ENCODE measurements around the gene CPSF4.

DNA sequence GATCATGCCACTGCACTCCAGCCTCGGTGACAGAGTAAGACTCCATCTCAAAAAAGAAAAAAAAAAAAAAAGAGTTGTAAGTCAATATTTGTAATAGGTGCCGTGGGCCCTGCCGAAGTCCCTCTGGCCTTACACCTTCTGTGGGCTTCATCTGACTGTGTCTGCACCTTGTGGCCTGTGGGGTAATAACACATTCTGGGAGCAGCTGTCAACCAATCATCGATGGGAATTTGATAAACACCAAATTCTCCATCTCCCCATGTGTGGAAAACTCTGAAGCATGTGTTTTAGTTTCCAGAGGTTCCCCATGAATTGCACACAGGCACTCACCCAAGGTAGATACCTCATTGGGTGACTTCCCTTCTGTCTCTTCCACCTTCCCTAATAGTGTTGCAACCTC, 50.5 kb downstream of the CPSF4 start:
- TF ChIP-seq, protein P1, sequence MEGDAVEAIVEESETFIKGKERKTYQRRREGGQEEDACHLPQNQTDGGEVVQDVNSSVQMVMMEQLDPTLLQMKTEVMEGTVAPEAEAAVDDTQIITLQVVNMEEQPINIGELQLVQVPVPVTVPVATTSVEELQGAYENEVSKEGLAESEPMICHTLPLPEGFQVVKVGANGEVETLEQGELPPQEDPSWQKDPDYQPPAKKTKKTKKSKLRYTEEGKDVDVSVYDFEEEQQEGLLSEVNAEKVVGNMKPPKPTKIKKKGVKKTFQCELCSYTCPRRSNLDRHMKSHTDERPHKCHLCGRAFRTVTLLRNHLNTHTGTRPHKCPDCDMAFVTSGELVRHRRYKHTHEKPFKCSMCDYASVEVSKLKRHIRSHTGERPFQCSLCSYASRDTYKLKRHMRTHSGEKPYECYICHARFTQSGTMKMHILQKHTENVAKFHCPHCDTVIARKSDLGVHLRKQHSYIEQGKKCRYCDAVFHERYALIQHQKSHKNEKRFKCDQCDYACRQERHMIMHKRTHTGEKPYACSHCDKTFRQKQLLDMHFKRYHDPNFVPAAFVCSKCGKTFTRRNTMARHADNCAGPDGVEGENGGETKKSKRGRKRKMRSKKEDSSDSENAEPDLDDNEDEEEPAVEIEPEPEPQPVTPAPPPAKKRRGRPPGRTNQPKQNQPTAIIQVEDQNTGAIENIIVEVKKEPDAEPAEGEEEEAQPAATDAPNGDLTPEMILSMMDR (conservative IDR thresholded peaks at IDR 0.05 in 1 of 2, IDR thresholded peaks at IDR 0.05 in 1 of 2; ENCODE audit: low read depth in 1 of 2, low read length in 2 of 2), result no peak
- TF ChIP-seq EZH2 (IDR thresholded peaks at IDR 0.05; ENCODE audit: low read length, missing control alignments), result no peak

All from fibroblast of lung (primary cell).